Activated CD8-positive, alpha-beta memory T cell treated with anti-CD3 and anti-CD28 coated beads, Interleukin-2, amount 50 U/mL, for 48 hours (primary cell): ENCODE results near the gene PKHD1.

Source experiments
- DNase-seq: peaks from one replicate; pipeline ENCODE4 v3.0.0-alpha.2; 2020

The PKHD1 gene

GRCh38 chr6:51842804-51843378 is 244.5 kb downstream of the PKHD1 start:
- no peak for DNase-seq

- DNase-seq = no peak
These were observed 245.2 kb downstream of the PKHD1 start for GRCh38 chr6:51842061-51842803.

DNA sequence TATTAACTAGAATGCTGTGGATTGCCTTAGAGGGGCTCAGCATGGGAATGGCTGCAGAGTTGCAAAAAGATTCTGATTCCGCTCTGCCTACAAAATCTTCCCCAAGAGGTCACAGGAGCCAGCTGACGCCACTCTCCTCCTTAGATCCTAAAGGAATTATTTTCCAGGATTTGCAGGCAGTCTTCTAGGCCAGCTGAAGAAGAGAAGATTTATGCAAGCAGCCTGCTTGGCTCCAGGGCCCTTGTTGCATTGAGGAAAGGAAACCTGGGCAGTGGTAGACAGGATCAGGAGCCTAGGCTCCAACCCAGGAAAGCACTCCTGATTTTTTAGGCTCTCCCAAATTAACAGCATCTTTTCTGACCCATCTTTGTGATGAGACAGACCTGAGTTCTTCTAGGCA is 245.8 kb downstream of the PKHD1 start:
- no peak for DNase-seq

- no peak for DNase-seq
These were observed 247.6 kb downstream of the PKHD1 start for GRCh38 chr6:51839726-51840374.

GRCh38 chr6:51830666-51831065 is 256.7 kb downstream of the PKHD1 start:
- no peak for DNase-seq

GRCh38 chr6:51827580-51827979 is 259.8 kb downstream of the PKHD1 start:
- no peak for DNase-seq

GRCh38 chr6:51824940-51825339 is 262.5 kb downstream of the PKHD1 start:
- no peak for DNase-seq

GRCh38 chr6:51820555-51820954 is 266.9 kb downstream of the PKHD1 start:
- DNase-seq = no peak

DNA sequence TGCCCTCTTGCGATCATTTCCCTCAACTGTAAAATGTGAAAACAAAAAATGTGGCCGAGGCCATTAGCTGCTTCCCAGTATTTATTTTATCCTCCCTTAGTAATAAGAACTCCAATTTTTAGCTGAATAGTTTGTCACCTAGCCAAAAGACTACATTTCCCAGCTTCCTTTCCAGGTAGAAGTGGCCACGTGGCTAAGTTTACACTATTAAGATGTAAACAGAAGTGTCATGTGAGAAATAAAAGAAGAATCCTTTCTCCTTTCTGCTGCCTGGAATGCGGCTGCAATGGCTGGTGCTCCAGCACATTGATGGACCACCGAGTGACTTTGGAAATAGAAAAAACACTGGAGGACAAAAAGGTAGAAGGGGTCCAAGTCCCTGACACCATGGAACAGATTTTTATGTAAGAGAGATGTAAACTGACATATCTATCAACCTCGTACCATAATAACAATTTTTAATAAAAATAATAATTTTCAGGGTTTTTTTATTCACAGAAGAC is 268.8 kb downstream of the PKHD1 start:
- DNase-seq = no peak

- no peak for DNase-seq
These were observed 269.6 kb downstream of the PKHD1 start for GRCh38 chr6:51817832-51818231.

- no peak for DNase-seq
These were observed 273.0 kb downstream of the PKHD1 start for GRCh38 chr6:51814418-51814817.

- DNase-seq = no peak
These were observed 273.5 kb downstream of the PKHD1 start for GRCh38 chr6:51813904-51814303.

GRCh38 chr6:51812231-51812630 is 275.2 kb downstream of the PKHD1 start:
- DNase-seq = no peak

DNA sequence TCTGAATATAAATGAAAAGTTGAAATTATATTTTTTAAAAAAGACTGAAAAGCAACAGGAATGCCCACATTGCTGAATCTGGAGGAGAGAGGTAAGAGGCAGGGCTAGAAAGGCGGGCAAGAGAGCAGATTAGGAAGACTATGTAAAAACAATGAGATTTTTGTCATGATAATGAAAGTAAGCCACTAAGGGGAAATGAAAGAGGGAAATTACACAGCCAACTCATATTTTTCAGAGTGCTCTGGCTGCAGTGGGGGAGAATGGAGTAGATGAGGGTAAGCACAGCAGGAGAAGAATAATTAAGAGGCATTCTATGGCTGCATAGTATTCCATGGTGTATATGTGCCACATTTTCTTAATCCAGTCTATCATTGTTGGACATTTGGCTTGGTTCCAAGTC is 281.9 kb downstream of the PKHD1 start:
- no peak for DNase-seq

- DNase-seq = no peak
These were observed 286.8 kb downstream of the PKHD1 start for GRCh38 chr6:51800603-51801002.

DNA sequence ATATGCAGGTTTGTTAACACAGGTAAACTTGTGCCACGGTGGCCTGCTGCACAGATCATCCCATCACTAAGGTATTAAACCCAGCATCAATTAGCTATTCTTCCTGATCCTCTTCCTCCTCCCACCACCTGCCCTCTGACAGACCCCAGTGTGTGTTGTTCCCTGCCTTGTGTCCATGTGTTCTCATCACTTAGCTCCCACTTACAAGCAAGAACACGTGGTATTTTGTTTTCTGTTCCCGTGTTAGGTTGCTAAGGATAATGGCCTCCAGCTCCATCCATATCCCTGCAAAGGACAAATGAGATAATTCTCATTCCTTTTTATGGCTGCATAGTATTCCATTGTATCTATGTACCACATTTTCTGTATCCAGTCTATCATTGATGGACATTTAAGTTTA is 294.0 kb downstream of the PKHD1 start:
- DNase-seq = no peak

DNA sequence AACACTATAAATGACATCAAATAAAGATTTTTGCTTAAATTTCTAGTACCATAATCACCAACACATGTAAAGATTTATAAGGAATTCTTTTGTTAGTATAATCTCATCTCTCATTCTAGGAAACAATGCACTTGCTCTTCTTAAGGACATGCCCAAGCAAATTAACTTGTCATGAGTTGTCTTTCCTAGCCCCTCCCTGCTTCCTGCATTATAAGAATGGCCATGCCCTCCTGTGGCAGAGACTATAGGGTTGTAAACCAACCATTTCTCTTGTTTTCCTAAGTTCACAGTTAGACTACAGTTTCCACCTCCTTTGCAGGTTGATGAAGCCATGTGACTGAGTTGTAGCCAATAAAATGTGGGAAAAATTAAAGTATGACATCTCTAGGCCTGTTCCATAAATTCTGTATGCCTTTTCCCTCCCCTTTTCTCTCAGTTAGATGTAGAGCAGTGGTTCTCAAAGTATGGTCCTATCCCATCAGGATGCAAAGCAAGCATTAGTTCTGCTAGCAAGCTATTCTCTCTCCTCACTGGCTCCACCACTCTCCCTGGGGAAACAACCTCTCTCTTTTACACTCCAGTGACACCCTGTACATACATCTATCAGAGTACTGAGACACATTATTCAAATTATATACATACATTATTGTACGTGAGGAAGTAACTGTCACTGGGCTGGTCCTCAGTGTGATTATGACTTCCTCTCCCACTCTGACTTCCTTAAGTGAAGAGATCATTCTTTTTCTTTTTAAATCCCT is 295.0 kb downstream of the PKHD1 start:
- DNase-seq = no peak

GRCh38 chr6:51790946-51791345 is 296.5 kb downstream of the PKHD1 start:
- DNase-seq = no peak

DNA sequence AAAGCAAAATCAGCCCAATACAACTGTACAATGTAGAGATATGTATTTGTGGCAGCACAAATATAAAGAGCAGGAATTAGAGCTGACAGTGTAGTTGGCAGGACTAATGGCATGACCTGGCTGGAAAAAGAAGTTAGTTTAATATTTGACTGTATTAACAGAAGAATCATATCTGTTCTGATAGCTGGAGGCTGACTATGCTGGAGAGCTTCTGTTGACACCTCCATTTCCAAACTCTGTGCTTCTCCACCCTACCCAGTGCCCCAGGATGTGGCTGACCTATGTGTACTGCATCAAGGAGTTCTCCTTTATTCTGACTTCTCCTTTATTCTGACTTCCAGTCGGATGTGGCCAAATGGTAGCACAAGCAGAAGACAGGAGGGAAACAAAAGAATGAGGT is 299.3 kb downstream of the PKHD1 start:
- no peak for DNase-seq

- DNase-seq = no peak
These were observed 308.7 kb downstream of the PKHD1 start for GRCh38 chr6:51778666-51779065.

DNA sequence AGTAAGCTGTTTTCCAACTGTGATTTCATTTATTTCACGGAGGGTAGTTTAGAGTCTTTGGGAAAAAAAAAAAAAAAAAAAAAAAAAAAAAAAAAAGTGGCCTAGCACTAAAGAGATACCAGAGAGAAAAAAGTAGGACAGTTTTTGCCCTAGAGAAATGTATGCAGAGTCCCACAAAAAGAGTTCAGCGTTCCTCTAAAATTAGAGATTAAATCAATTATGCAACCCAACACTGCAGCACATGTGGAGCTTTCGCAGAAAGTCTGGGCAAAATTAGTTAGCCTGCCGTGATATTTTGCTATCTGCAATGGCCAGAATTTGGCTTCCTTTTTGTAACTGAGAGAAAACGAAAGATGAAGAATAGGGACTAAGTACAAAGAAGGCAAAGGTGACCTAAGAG is 309.8 kb downstream of the PKHD1 start:
- no peak for DNase-seq

DNA sequence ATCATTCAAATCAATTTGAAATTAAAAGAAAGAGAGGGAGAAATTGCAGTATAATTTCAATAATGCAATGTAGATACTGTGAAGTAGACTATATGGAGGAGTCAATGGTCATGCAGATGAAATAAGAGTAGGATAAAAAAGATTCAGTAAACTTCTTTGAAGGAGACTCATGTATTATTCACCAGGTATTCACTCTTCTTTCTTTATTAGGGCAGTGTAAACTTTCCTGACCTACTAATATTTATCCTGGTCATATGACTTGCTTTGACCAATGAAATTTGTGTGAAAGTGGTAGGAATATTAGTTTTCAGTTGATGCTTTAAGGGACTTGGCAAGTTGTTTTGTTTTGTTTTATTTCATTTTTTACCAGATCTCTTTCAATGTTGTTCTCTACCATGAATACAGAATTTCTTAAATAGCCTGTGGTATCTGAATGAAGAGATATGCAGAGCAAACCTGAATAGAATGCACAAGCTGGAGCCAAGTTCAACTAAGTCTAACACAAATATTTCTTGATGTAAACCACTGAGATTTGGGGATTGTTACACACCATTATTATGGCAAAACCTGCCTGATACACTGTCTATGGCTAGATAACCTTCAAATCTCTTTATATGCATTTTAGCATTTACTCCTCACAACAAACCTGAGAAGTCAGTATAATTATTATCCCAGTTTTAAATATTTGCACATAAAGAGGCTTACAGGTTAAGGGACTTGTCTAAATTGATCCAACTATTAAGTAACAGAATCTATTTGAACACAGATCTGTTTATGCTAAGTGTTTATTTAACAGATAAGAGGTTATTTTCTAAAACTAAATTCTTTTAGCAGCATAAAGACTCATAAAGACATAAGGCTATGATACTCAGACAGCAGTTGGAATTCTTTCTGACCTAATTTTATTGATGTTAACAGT is 311.2 kb downstream of the PKHD1 start:
- DNase-seq = no peak
